Measurements from ENCODE around the gene GNGT1. TPM values are rescaled to one million over a fixed set of nuclear protein-coding genes. Genes with fewer than 3 reads are reported as not detected.

GNGT1 gene
- total and polyA plus RNA-seq, 2 donors (not counting 3 experiments of a cell fraction or from before 2014, with no cell fraction given): not detected

GRCh38 chr7:93935102-93935501 is 28.7 kb downstream of the GNGT1 start:
- TF ChIP-seq POLR2AphosphoS5 (IDR thresholded peaks at IDR 0.05; ENCODE audit: insufficient read depth, low read depth, low read length) (no peak), GATA2 (IDR thresholded peaks at IDR 0.05; ENCODE audit: insufficient read depth, insufficient read length, low read depth, low read length) (no peak), MAX (IDR thresholded peaks at IDR 0.05; ENCODE audit: insufficient read depth, insufficient read length) (no peak), POLR2A (IDR thresholded peaks at IDR 0.05; ENCODE audit: low read depth, low read length) (no peak), MYC (IDR thresholded peaks at IDR 0.05; ENCODE audit: low read depth, low read length) (no peak), JUN (IDR thresholded peaks at IDR 0.05; ENCODE audit: borderline replicate concordance, insufficient read depth, insufficient read length, low read depth) (no peak), FOS (IDR thresholded peaks at IDR 0.05; ENCODE audit: borderline replicate concordance, insufficient read depth, low read length) (no peak), EZH2 (IDR thresholded peaks at IDR 0.05; ENCODE audit: borderline replicate concordance, low read depth, low read length, severe bottlenecking) (no peak), CTCF (IDR thresholded peaks at IDR 0.05; ENCODE audit: extremely low read depth in 1 of 2, insufficient read depth in 1 of 2, low read depth in 1 of 2, low read length in 2 of 2) (no peak)
- Histone ChIP-seq H3K79me2 (ENCODE audit: control insufficient read depth, insufficient read depth, low read length) (no peaks in the 10 kb centered on the region), H3K4me3 (replicated peaks in 1 of 3; ENCODE audit: insufficient read depth in 1 of 3, low read depth in 1 of 3, low read length in 3 of 3) (no peak overlapping the region), H4K20me1 (replicated peaks; ENCODE audit: control insufficient read depth, extremely low read depth, insufficient read depth, low read length) (no peaks in the 10 kb centered on the region), H2AFZ (ENCODE audit: low read depth, low read length) (no peak overlapping the region), H3K27me3 (ENCODE audit: control insufficient read depth in 2 of 2, insufficient read depth in 2 of 2, low read length in 2 of 2) (no peaks in the 10 kb centered on the region), H3K9me1 (replicated peaks; ENCODE audit: control insufficient read depth, extremely low read depth, insufficient read depth, low read length) (no peaks in the 10 kb centered on the region), H3K27ac (ENCODE audit: insufficient read depth, low read depth, low read length) (no peak overlapping the region), H3K4me1 (ENCODE audit: control insufficient read depth, extremely low read depth, insufficient read depth, low read length) (peaks cover 24% of the 10 kb centered on the region), H3K36me3 (ENCODE audit: control insufficient read depth in 2 of 2, extremely low read depth in 1 of 2, insufficient read depth in 2 of 2, low read length in 2 of 2) (no peaks in the 10 kb centered on the region), H3K4me2 (ENCODE audit: insufficient read depth, low read length) (no peak overlapping the region), H3K9me3 (replicated peaks; ENCODE audit: control insufficient read depth, insufficient read depth, low read length) (no peaks in the 10 kb centered on the region), H3K9ac (replicated peaks; ENCODE audit: extremely low read depth, insufficient read depth, low read length) (no peak overlapping the region)
- ChIA-PET POLR2A (no interaction called here), CTCF (interaction anchor here (1.7 kb wide), 1 partner anchor 32 kb away, joined by 5 read pairs; no protein-coding TSS in a partner anchor)
- no TSS peak for BruUV-seq (replicated peaks)
- intact Hi-C loops (cut with micrococcal nuclease) (no loop called here), dilution Hi-C loops (cut with MboI; ENCODE audit: extremely low pct_ligation_motif_present, low sequenced_read_pairs) (no loop called here)
- DNase-seq (ENCODE audit: low read depth, low spot score) (peak; percentile 58), FAIRE-seq (no peak)

Data from endothelial cell of umbilical vein (primary cell).